ENCODE data around the gene IL11.

Gene IL11

GRCh38 chr19:55369653-55370304 is 484 bp downstream of the IL11 start:
- Mint-ChIP-seq H3K27ac (no peak overlapping the region), H3K9me3 (no peaks in the 10 kb centered on the region), H3K27me3 (peaks cover 36% of the 10 kb centered on the region), H3K4me3 (peak overlapping the region; percentile 85), H3K4me1 (peaks cover 14% of the 10 kb centered on the region), H3K36me3 (peaks cover 2% of the 10 kb centered on the region)
- ATAC-seq (ENCODE audit: low read depth) = peak; percentile 47
- DNase-seq (ENCODE audit: low spot score in 2 of 2) = no peak

DNA sequence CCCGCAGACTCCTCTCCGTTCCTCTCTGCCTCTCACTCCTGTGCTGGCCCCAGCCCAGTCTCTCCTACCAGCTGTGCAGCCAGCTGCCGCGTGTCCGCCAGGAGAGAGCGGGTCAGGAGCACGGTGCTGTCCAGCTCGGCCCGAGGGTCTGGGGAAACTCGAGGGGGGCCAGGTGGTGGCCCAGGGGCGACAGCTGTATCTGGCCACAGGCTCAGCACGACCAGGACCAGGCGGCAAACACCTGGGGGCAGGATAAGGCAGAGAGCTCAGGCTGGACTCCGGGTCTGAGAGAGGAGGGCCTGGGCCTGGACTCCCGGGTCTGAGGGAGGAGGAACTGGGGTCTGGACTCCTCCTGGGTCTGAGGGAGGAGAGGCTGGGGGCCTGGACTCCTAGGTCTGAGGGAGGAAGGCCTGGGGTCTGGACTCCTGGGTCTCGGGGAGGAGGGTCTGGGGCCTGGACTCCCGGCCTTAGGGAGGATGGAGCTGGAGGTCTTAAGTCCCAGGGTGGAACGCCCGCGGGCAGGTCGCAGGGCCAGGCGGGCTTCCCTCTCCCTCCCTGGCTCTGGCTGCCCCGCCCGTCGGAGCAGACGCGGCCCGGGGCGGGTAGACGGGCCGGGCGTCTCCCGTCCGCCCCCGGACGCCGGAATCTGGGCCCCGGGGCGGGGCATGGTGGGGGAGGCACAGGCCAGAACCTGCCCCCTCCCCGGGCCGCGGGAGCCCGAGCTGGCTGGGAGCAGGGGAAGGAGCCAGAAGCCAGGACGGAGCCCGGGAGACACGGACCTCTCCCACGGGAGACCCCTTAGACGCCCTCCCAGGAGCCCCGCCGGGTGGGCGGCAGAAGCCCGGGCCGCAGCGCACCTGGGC is 1.3 kb downstream of the IL11 start:
- Mint-ChIP-seq H3K4me3 (no peak overlapping the region), H3K27ac (no peak overlapping the region), H3K4me1 (peaks cover 14% of the 10 kb centered on the region), H3K9me3 (no peaks in the 10 kb centered on the region), H3K27me3 (peaks cover 36% of the 10 kb centered on the region), H3K36me3 (peaks cover 2% of the 10 kb centered on the region)
- DNase-seq (ENCODE audit: low spot score in 2 of 2) (no peak), ATAC-seq (ENCODE audit: low read depth) (peak; percentile 48)

GRCh38 chr19:55368106-55368505 is 2.2 kb downstream of the IL11 start:
- ATAC-seq (ENCODE audit: low read depth) = no peak
- Mint-ChIP-seq H3K27me3 (peaks cover 30% of the 10 kb centered on the region), H3K4me1 (peaks cover 10% of the 10 kb centered on the region), H3K27ac (no peak overlapping the region), H3K4me3 (no peak overlapping the region), H3K36me3 (peaks cover 2% of the 10 kb centered on the region), H3K9me3 (no peaks in the 10 kb centered on the region)
- no peak for DNase-seq (ENCODE audit: low spot score in 2 of 2)

- DNase-seq (ENCODE audit: low spot score in 2 of 2) (no peak), ATAC-seq (ENCODE audit: low read depth) (no peak)
- Mint-ChIP-seq H3K27me3 (peaks cover 24% of the 10 kb centered on the region), H3K27ac (no peak overlapping the region), H3K9me3 (no peaks in the 10 kb centered on the region), H3K4me3 (no peak overlapping the region), H3K36me3 (peaks cover 2% of the 10 kb centered on the region), H3K4me1 (peaks cover 7% of the 10 kb centered on the region)
These were observed 3.5 kb downstream of the IL11 start for GRCh38 chr19:55366790-55367189.

DNA sequence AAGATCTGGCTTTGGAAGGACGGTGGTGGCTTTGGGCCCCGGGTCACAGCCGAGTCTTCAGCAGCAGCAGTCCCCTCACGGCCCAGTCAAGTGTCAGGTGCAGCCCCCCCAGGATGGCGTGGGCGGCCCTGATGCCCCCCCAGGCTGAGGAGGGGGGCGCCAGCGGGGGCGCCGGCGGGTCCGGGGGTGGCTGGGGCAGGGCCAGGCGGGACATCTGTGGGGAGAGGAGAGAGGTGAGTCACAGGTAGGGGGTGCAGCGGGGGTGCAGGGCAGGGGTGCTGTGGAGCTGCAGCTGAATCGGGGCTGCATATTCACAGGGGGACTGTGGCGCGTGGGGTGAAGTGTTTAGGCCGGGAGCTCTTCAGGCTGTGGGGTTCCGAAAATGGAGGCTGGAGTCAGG is 4.3 kb downstream of the IL11 start:
- DNase-seq (ENCODE audit: low spot score in 2 of 2) = no peak
- ATAC-seq (ENCODE audit: low read depth) = no peak
- Mint-ChIP-seq H3K4me3 (no peak overlapping the region), H3K4me1 (peaks cover 6% of the 10 kb centered on the region), H3K36me3 (peaks cover 2% of the 10 kb centered on the region), H3K9me3 (no peaks in the 10 kb centered on the region), H3K27me3 (peaks cover 22% of the 10 kb centered on the region), H3K27ac (no peak overlapping the region)

- peaks cover 2% of the 10 kb centered on the region for H3K36me3 Mint-ChIP-seq
- no peak overlapping the region for H3K4me3 Mint-ChIP-seq
- peaks cover 18% of the 10 kb centered on the region for H3K27me3 Mint-ChIP-seq
- peaks cover 3% of the 10 kb centered on the region for H3K4me1 Mint-ChIP-seq
- H3K9me3 Mint-ChIP-seq = no peaks in the 10 kb centered on the region
- DNase-seq (ENCODE audit: low spot score in 2 of 2) (no peak), ATAC-seq (ENCODE audit: low read depth) (no peak)
- no peak overlapping the region for H3K27ac Mint-ChIP-seq
These were observed 5.0 kb downstream of the IL11 start for GRCh38 chr19:55365245-55365644.

DNA sequence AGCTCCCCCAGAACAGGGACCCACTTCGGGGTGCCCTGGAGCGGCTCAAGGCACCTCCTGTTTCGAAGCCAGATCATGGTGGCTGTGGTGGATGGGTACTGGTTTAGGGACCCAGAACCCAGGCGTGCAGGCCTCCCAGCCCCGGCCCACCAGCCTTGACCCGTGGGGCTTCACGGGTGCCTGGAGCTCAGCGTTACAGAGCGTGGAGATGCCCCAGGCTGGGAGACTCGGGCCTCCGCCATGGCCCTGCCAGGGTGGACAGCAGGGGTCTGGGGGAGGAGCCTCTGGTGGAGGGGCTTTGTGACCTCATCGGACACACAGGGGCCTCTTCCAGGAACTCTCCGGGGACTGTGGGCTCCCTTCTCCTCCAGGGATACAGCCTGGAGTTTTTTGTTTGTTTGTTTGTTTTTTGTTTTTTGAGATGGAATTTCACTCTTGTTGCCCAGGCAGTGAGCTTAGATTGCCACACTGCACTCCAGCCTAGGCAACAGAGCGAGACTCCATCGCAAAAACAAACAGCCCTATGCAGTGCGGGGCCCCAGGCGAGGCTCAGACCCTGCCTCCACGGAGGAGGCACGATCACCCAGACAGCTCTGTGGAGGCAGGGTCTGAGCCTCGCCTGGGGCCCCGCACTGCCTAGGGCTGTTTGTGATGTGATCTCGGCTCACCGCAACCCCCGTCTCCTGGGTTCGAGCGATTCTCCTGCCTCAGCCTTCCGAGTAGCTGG is 7.1 kb downstream of the IL11 start, which contains the start of gene GARIN5B:
TSS of gene GARIN5B (minus strand) at position 271 of the 727 bp plus-strand sequence. CDS start at position 77, 194 bp downstream.
- Mint-ChIP-seq H3K27ac (no peak within 1 kb of the TSS), H3K9me3 (no peaks in the 10 kb centered on the region)
- no peak for DNase-seq (ENCODE audit: low spot score in 2 of 2)

GRCh38 chr19:55362174-55362989 is 7.9 kb downstream of the IL11 start:
- no peak overlapping the region for H3K27ac Mint-ChIP-seq
- no peak overlapping the region for H3K4me3 Mint-ChIP-seq
- peaks cover 16% of the 10 kb centered on the region for H3K27me3 Mint-ChIP-seq
- no peak for DNase-seq (ENCODE audit: low spot score in 2 of 2)
- H3K9me3 Mint-ChIP-seq = no peaks in the 10 kb centered on the region
- no peak for ATAC-seq (ENCODE audit: low read depth)
- H3K4me1 Mint-ChIP-seq = no peaks in the 10 kb centered on the region
- no peaks in the 10 kb centered on the region for H3K36me3 Mint-ChIP-seq

More for the DNA sequence above, 7.1 kb downstream of the IL11 start, which contains the start of gene GARIN5B:
- peaks cover 14% of the 10 kb centered on the region for H3K27me3 Mint-ChIP-seq
- no peak within 1 kb of the TSS for H3K4me3 Mint-ChIP-seq
- H3K36me3 Mint-ChIP-seq = no peaks in the 10 kb centered on the region
- no peak for ATAC-seq (ENCODE audit: low read depth)
- H3K4me1 Mint-ChIP-seq = no peaks in the 10 kb centered on the region

DNA sequence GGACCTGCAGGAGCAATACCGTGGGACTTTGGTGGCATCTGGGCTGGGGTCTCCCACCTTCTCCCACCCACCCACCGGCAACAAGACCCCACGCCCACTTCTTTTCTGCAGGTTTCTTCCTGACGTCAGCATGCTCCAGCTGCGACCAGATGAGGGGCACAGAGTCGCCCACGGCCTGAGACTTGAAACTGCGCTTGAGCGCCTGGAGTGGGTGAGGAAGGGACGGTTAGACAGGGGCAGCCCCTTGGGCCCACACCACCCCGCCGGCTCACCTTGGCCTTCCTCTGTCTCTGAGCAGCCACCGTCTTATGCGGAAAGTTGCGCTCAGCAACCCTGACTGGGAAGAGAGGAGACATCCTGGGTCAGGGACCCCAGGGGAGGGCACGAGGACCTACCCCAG is 9.4 kb downstream of the IL11 start:
- peaks cover 16% of the 10 kb centered on the region for H3K27me3 Mint-ChIP-seq
- no peaks in the 10 kb centered on the region for H3K36me3 Mint-ChIP-seq
- DNase-seq (ENCODE audit: low spot score in 2 of 2) (no peak), ATAC-seq (ENCODE audit: low read depth) (no peak)
- H3K4me3 Mint-ChIP-seq = no peak overlapping the region
- peaks cover 3% of the 10 kb centered on the region for H3K4me1 Mint-ChIP-seq
- H3K27ac Mint-ChIP-seq = no peak overlapping the region
- H3K9me3 Mint-ChIP-seq = no peaks in the 10 kb centered on the region

DNA sequence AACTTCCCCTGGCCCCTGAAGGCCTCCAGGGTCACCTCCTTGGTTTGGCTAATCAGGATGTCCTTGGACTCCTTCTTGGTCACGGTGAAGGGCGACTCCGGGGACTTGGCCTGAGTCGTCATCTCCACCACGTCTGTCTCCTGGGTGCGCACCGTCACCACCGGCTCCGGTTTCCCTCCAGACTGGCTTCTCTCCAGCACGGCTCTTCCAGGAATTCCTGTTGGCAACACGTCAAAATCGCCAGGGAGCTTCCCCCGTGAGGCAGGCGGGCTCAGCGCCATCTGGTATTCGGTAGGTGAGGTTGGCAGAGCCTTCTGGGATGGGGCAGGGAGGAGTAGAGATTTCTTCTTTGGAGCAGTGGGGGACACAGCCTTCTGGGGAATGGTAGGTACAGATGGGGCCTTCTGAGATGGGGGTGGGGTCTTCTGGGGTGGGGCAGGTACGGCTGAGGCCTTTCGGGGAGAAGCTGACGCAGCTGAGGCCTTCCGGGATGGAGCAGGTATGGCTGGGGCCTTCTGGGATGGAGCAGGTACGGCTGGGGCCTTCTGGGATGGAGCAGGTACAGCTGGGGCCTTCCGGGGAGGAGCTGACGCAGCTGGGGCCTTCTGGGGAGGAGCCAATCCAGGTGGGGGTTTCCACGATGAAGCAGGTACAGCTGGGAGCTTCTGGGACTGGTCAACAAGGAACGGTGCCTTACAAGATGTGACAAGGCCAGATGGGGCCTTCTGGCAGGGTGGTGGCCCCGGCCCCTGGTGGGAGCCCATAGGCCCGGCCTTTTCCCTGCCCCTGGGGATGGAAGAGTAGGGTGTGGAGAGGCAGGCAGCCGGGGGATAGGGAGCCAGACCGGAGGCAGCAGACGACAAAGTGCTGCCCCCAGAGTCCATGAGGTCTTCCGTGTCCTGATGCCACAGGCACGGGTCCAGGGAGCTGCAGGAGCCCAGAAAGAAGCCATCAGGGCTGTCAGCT is 11.0 kb downstream of the IL11 start:
- H3K36me3 Mint-ChIP-seq = no peaks in the 10 kb centered on the region
- no peak for DNase-seq (ENCODE audit: low spot score in 2 of 2)
- H3K27ac Mint-ChIP-seq = no peak overlapping the region
- H3K9me3 Mint-ChIP-seq = no peaks in the 10 kb centered on the region
- H3K4me3 Mint-ChIP-seq = no peak overlapping the region
- peaks cover 3% of the 10 kb centered on the region for H3K4me1 Mint-ChIP-seq
- no peak for ATAC-seq (ENCODE audit: low read depth)
- H3K27me3 Mint-ChIP-seq = peaks cover 21% of the 10 kb centered on the region

- DNase-seq (ENCODE audit: low spot score in 2 of 2) (no peak), ATAC-seq (ENCODE audit: low read depth) (no peak)
- peaks cover 5% of the 10 kb centered on the region for H3K4me1 Mint-ChIP-seq
- H3K36me3 Mint-ChIP-seq = no peaks in the 10 kb centered on the region
- no peak overlapping the region for H3K4me3 Mint-ChIP-seq
- no peak overlapping the region for H3K27ac Mint-ChIP-seq
- H3K27me3 Mint-ChIP-seq = peaks cover 22% of the 10 kb centered on the region
- H3K9me3 Mint-ChIP-seq = no peaks in the 10 kb centered on the region
These were observed 11.8 kb downstream of the IL11 start for GRCh38 chr19:55358493-55358892.

- H3K36me3 Mint-ChIP-seq = peaks cover 1% of the 10 kb centered on the region
- no peaks in the 10 kb centered on the region for H3K9me3 Mint-ChIP-seq
- peaks cover 44% of the 10 kb centered on the region for H3K27me3 Mint-ChIP-seq
- H3K27ac Mint-ChIP-seq = no peak overlapping the region
- no peak for ATAC-seq (ENCODE audit: low read depth)
- H3K4me1 Mint-ChIP-seq = peaks cover 15% of the 10 kb centered on the region
- DNase-seq (ENCODE audit: low spot score in 2 of 2) = no peak
- H3K4me3 Mint-ChIP-seq = no peak overlapping the region
These were observed 14.9 kb downstream of the IL11 start for GRCh38 chr19:55355213-55355821.

All from memory B cell (primary cell).